ENCODE measurements around the gene RUNX1.

RUNX1 gene

GRCh38 chr21:35048706-35049617 is at the start of gene RUNX1:
Gene RUNX1, minus strand, starts transcription at chr21:35049302.
- FAIRE-seq = no peak
- peak; percentile 63 for DNase-seq (ENCODE audit: insufficient read length, low spot score)
- peak; percentile 50; the same call in 1 of the 2 replicates for TF ChIP-seq POLR2A (IDR thresholded peaks at IDR 0.05; ENCODE audit: low read depth, low read length)

- DNase-seq (ENCODE audit: insufficient read length, low spot score) (no peak), FAIRE-seq (no peak)
- no peak for TF ChIP-seq POLR2A (IDR thresholded peaks at IDR 0.05; ENCODE audit: low read depth, low read length)
Measured at GRCh38 chr21:35097525-35097924, 48.4 kb upstream of the RUNX1 start.

- no peak for DNase-seq (ENCODE audit: insufficient read length, low spot score)
- no peak for TF ChIP-seq POLR2A (IDR thresholded peaks at IDR 0.05; ENCODE audit: low read depth, low read length)
Measured at GRCh38 chr21:35096959-35097358, 47.9 kb upstream of the RUNX1 start.

GRCh38 chr21:35095859-35096291 is 46.8 kb upstream of the RUNX1 start:
- no peak for DNase-seq (ENCODE audit: insufficient read length, low spot score)
- TF ChIP-seq POLR2A (IDR thresholded peaks at IDR 0.05; ENCODE audit: low read depth, low read length) = no peak
- FAIRE-seq = no peak

More at GRCh38 chr21:35096959-35097358, 47.9 kb upstream of the RUNX1 start:
- no peak for FAIRE-seq

GRCh38 chr21:35093514-35093913 is 44.4 kb upstream of the RUNX1 start:
- no peak for TF ChIP-seq POLR2A (IDR thresholded peaks at IDR 0.05; ENCODE audit: low read depth, low read length)
- no peak for FAIRE-seq
- no peak for DNase-seq (ENCODE audit: insufficient read length, low spot score)

- TF ChIP-seq POLR2A (IDR thresholded peaks at IDR 0.05; ENCODE audit: low read depth, low read length) = no peak
- no peak for FAIRE-seq
- no peak for DNase-seq (ENCODE audit: insufficient read length, low spot score)
Measured at GRCh38 chr21:35091496-35091895, 42.4 kb upstream of the RUNX1 start.

GRCh38 chr21:35090403-35090802 is 41.3 kb upstream of the RUNX1 start:
- DNase-seq (ENCODE audit: insufficient read length, low spot score) (no peak), FAIRE-seq (no peak)
- TF ChIP-seq POLR2A (IDR thresholded peaks at IDR 0.05; ENCODE audit: low read depth, low read length) = no peak

- FAIRE-seq (no peak), DNase-seq (ENCODE audit: insufficient read length, low spot score) (no peak)
- TF ChIP-seq POLR2A (IDR thresholded peaks at IDR 0.05; ENCODE audit: low read depth, low read length) = no peak
Measured at GRCh38 chr21:35088319-35088771, 39.2 kb upstream of the RUNX1 start.

- DNase-seq (ENCODE audit: insufficient read length, low spot score) (no peak), FAIRE-seq (peak; percentile 75)
Measured at GRCh38 chr21:35086357-35086756, 37.3 kb upstream of the RUNX1 start.

GRCh38 chr21:35084869-35085268 is 35.8 kb upstream of the RUNX1 start:
- no peak for TF ChIP-seq POLR2A (IDR thresholded peaks at IDR 0.05; ENCODE audit: low read depth, low read length)
- DNase-seq (ENCODE audit: insufficient read length, low spot score) (peak; percentile 39), FAIRE-seq (peak; percentile 11)

More at GRCh38 chr21:35086357-35086756, 37.3 kb upstream of the RUNX1 start:
- TF ChIP-seq POLR2A (IDR thresholded peaks at IDR 0.05; ENCODE audit: low read depth, low read length) = no peak

GRCh38 chr21:35083246-35083645 is 34.1 kb upstream of the RUNX1 start:
- FAIRE-seq (no peak), DNase-seq (ENCODE audit: insufficient read length, low spot score) (no peak)
- no peak for TF ChIP-seq POLR2A (IDR thresholded peaks at IDR 0.05; ENCODE audit: low read depth, low read length)

- FAIRE-seq = no peak
- no peak for TF ChIP-seq POLR2A (IDR thresholded peaks at IDR 0.05; ENCODE audit: low read depth, low read length)
- no peak for DNase-seq (ENCODE audit: insufficient read length, low spot score)
Measured at GRCh38 chr21:35081861-35082260, 32.8 kb upstream of the RUNX1 start.

GRCh38 chr21:35079181-35079580 is 30.1 kb upstream of the RUNX1 start:
- no peak for TF ChIP-seq POLR2A (IDR thresholded peaks at IDR 0.05; ENCODE audit: low read depth, low read length)
- DNase-seq (ENCODE audit: insufficient read length, low spot score) (no peak), FAIRE-seq (no peak)

GRCh38 chr21:35077975-35078374 is 28.9 kb upstream of the RUNX1 start:
- FAIRE-seq (no peak), DNase-seq (ENCODE audit: insufficient read length, low spot score) (no peak)
- no peak for TF ChIP-seq POLR2A (IDR thresholded peaks at IDR 0.05; ENCODE audit: low read depth, low read length)

GRCh38 chr21:35077466-35077865 is 28.4 kb upstream of the RUNX1 start:
- TF ChIP-seq POLR2A (IDR thresholded peaks at IDR 0.05; ENCODE audit: low read depth, low read length) = no peak
- FAIRE-seq (no peak), DNase-seq (ENCODE audit: insufficient read length, low spot score) (no peak)
